ENCODE measurements around the gene TTLL12.
A peak's percentile ranks its signal among the peaks of the same experiment; 100 is the strongest.

- no peak for TF ChIP-seq CTCF (IDR thresholded peaks at IDR 0.05)
- TF ChIP-seq POLR2A (IDR thresholded peaks at IDR 0.05) = peak in 1 of 2 donors; percentile 22
Measured at GRCh38 chr22:43152357-43153071, 34.4 kb downstream of the TTLL12 start.
